KMS-11 (cell line): ENCODE results near the gene BSND.

Experiments
- H2AFZ ChIP-seq: fragments of 200-600 bp; sonication (generic); 2 replicates; pipeline ENCODE4 v1.6.1; 2016; ENCODE audit warnings: antibody characterized with exemption, mixed run types, low read depth
- H3K27ac ChIP-seq: fragments of 200-600 bp; sonication (generic); 2 replicates; pipeline ENCODE4 v1.6.1; 2016; ENCODE audit warnings: mild to moderate bottlenecking, mixed run types
- H3K27me3 ChIP-seq: fragments of 200-600 bp; sonication (generic); 2 replicates; pipeline ENCODE4 v1.6.1; 2017; ENCODE audit warnings: mild to moderate bottlenecking, low read depth, mixed run types, moderate library complexity; ENCODE audit not compliant: insufficient read depth
- H3K36me3 ChIP-seq: fragments of 200-600 bp; sonication (generic); 2 replicates; pipeline ENCODE4 v1.6.1; 2017; ENCODE audit warnings: mild to moderate bottlenecking, mixed run types; ENCODE audit not compliant: insufficient read depth
- H3K4me1 ChIP-seq: fragments of 200-600 bp; sonication (generic); 2 replicates; pipeline ENCODE4 v1.6.1; 2016; ENCODE audit warnings: mild to moderate bottlenecking, low read depth, mixed run types; ENCODE audit not compliant: poor library complexity, severe bottlenecking
- H3K4me2 ChIP-seq: fragments of 200-600 bp; sonication (generic); 2 replicates; pipeline ENCODE4 v1.7.0; 2016; ENCODE audit warnings: mild to moderate bottlenecking, mixed run types
- H3K4me3 ChIP-seq: fragments of 200-600 bp; sonication (generic); IDR thresholded peaks from 2 replicates; pipeline ENCODE4 v1.6.1; 2017; ENCODE audit warnings: low read depth, low read length, mixed read lengths; ENCODE audit not compliant: insufficient read depth
- H3K79me2 ChIP-seq: fragments of 200-600 bp; sonication (generic); 2 replicates; pipeline ENCODE4 v1.6.1; 2016; ENCODE audit warnings: low read depth, mixed run types; ENCODE audit not compliant: insufficient read depth
- H3K9ac ChIP-seq: fragments of 200-600 bp; sonication (generic); 2 replicates; pipeline ENCODE4 v1.6.1; 2016; ENCODE audit warnings: mild to moderate bottlenecking, mixed run types
- H4K20me1 ChIP-seq: fragments of 200-600 bp; sonication (generic); 2 replicates; pipeline ENCODE4 v1.6.1; 2016; ENCODE audit warnings: mild to moderate bottlenecking, mixed run types; ENCODE audit not compliant: insufficient read depth
- TF ChIP-seq, protein P1 (sequence below): fragments of 200-600 bp; sonication (generic); conservative IDR thresholded peaks from 2 replicates; pipeline ENCODE4 v1.6.1; 2017; ENCODE audit warnings: low read depth, mild to moderate bottlenecking, antibody characterized with exemption, low read length, moderate library complexity, mixed read lengths

BSND gene

DNA sequence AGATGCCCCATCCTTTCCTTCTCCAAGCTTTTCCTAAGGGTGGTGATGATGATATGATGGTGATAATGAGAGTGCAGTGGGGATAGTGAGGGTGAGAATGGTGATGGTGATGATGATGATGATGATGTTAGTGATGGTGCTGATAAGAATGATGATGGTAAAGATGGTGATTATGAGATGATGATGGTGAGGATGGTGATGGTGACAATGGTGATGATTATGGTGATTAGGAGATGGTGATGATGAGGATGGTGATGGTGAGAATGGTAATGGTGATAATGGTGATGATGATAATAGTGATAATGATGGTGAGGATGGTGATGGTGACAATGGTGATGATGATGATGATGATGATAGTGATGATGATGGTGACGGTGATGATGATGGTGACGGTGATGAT is 4.0 kb downstream of the BSND start:
- Histone ChIP-seq H3K9ac (no peak overlapping the region), H4K20me1 (no peaks in the 10 kb centered on the region), H3K79me2 (no peaks in the 10 kb centered on the region), H3K4me2 (no peak overlapping the region), H3K4me3 (no peak overlapping the region), H3K27ac (no peak overlapping the region), H3K36me3 (no peaks in the 10 kb centered on the region), H2AFZ (no peak overlapping the region), H3K4me1 (no peaks in the 10 kb centered on the region), H3K27me3 (no peaks in the 10 kb centered on the region)
- TF ChIP-seq, protein P1, sequence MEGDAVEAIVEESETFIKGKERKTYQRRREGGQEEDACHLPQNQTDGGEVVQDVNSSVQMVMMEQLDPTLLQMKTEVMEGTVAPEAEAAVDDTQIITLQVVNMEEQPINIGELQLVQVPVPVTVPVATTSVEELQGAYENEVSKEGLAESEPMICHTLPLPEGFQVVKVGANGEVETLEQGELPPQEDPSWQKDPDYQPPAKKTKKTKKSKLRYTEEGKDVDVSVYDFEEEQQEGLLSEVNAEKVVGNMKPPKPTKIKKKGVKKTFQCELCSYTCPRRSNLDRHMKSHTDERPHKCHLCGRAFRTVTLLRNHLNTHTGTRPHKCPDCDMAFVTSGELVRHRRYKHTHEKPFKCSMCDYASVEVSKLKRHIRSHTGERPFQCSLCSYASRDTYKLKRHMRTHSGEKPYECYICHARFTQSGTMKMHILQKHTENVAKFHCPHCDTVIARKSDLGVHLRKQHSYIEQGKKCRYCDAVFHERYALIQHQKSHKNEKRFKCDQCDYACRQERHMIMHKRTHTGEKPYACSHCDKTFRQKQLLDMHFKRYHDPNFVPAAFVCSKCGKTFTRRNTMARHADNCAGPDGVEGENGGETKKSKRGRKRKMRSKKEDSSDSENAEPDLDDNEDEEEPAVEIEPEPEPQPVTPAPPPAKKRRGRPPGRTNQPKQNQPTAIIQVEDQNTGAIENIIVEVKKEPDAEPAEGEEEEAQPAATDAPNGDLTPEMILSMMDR: no peak

- Histone ChIP-seq H3K4me2 (no peak overlapping the region), H3K27me3 (no peaks in the 10 kb centered on the region), H3K36me3 (no peaks in the 10 kb centered on the region), H3K27ac (no peak overlapping the region), H2AFZ (no peak overlapping the region), H3K9ac (no peak overlapping the region), H3K79me2 (no peaks in the 10 kb centered on the region), H3K4me1 (no peaks in the 10 kb centered on the region), H4K20me1 (no peaks in the 10 kb centered on the region), H3K4me3 (no peak overlapping the region)
- TF ChIP-seq, protein P1: no peak
These were observed 6.8 kb downstream of the BSND start for GRCh38 chr1:55005351-55006140.

DNA sequence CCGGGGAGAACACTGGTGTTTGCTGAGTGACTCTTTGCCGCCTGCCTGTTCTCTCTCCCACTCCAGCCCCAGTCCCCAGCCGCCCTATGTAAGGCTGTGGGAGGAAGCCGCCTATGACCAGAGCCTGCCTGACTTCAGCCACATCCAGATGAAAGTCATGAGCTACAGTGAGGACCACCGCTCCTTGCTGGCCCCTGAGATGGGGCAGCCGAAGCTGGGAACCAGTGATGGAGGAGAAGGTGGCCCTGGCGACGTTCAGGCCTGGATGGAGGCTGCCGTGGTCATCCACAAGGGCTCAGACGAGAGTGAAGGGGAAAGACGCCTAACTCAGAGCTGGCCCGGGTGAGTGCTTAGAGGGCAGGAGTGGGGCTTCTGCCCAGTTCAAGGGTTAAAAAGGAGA is 8.2 kb downstream of the BSND start:
- TF ChIP-seq, protein P1: no peak
- Histone ChIP-seq H3K27ac (no peak overlapping the region), H3K79me2 (no peaks in the 10 kb centered on the region), H3K36me3 (no peaks in the 10 kb centered on the region), H3K4me2 (no peak overlapping the region), H3K4me3 (no peak overlapping the region), H3K27me3 (no peaks in the 10 kb centered on the region), H3K4me1 (no peaks in the 10 kb centered on the region), H4K20me1 (no peaks in the 10 kb centered on the region), H3K9ac (no peak overlapping the region), H2AFZ (no peak overlapping the region)

DNA sequence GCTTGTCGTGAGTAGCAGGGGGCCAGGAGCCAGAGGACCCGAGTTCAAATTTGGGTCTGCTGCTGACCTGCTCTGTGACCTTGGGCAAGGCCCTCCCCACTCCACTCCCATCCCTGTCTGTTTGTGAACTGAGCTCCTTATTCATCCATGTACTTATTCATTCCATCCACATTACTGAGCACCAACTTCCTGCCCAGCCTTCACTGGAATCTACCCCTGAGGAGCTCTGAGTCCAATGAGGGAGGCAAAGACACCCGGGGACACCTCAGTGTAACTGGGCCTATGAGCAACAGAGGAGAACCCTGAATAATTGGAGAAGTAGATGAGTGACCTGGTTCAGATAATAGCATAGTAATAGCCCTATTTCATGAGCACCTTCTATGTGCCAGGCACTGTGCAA is 8.9 kb downstream of the BSND start:
- no peaks in the 10 kb centered on the region for H3K79me2 ChIP-seq
- H3K36me3 ChIP-seq: no peaks in the 10 kb centered on the region
- no peak overlapping the region for H3K9ac ChIP-seq
- H3K4me1 ChIP-seq: no peaks in the 10 kb centered on the region
- no peaks in the 10 kb centered on the region for H3K27me3 ChIP-seq
- H3K27ac ChIP-seq: no peak overlapping the region
- TF ChIP-seq, protein P1: no peak
- no peaks in the 10 kb centered on the region for H4K20me1 ChIP-seq
- no peak overlapping the region for H3K4me3 ChIP-seq
- no peak overlapping the region for H3K4me2 ChIP-seq
- no peak overlapping the region for H2AFZ ChIP-seq
